ENCODE measurements around the gene APBB2.
"Not testable (repeated sequence)": the region's sequence is repeated elsewhere in the genome, so short reads cannot be mapped to it uniquely, and the experiment has no call there.

Gene APBB2

GRCh38 chr4:41158274-41158673 lies 56.1 kb downstream of the APBB2 start:
- DNase-seq (ENCODE audit: low read depth, low spot score): no peak

DNA sequence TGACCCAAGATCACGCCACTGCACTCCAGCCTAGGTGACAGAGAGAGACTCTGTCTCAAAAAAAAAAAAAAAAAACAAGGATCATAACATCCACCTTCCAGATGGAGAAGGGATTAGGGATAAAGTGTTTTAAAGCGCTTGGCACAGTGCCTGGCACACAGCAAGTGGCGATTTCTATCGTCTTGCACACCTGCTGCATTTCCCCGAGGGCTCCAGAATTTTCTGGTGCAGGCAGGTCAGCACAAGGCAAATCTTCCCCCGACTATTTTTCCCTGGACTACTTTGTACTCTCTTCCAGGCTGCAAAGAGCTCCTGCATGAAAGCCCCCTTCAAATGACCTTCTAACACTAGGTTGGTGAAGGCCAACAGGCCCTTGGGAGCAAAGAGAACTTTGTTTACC lies 57.3 kb downstream of the APBB2 start:
- no peak for DNase-seq (ENCODE audit: low read depth, low spot score)

DNA sequence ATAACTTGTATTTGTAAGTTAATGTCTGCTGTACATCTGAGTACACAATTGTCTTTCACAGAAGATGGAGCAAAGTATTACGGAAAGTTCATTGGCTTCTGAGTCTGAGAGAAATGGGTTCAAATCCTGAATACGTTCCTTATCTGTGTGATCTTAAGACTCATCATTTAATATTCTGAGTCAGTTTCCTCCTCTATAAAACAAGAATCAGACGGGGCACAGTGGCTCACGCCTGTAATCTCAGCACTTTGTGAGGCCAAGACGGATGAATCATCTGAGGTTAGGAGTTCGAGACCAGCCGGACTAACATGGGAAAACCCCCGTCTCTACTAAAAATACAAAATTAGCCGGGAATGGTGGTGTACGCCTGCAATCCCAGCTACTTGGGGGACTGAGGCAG lies 57.8 kb downstream of the APBB2 start:
- DNase-seq (ENCODE audit: low read depth, low spot score): no peak

DNA sequence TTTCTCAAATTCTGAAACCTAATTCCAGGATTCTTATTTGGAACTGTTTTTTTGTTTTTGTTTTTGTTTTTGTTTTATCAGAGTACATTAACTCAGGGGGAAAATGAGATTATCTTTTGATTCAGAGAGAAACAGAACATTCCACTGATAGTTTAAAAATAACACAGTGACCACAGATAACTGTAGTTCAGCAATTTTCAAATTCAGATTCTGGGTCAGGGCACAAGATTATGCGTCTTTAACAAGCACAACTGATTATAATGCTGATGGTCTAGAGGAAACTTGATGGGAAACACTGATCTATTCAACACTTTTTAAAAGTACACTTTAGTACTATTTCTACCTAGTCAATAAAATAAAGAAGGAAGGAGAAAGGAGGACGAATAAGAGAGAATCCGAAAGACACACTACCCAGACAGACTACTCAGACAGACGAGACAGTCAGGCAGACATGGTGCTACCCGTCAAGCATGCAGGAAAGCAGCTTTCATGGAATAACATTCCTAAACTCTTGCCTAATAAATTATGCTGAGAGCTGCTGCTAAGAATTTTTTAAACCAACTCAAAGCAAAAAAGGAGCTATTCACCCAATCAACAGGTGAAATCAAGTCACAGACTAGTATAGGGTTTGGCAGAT lies 59.0 kb downstream of the APBB2 start:
- DNase-seq (ENCODE audit: low read depth, low spot score): no peak

- no peak for DNase-seq (ENCODE audit: low read depth, low spot score)
Observed at GRCh38 chr4:41154814-41155177, 59.5 kb downstream of the APBB2 start.

GRCh38 chr4:41154010-41154813 lies 60.1 kb downstream of the APBB2 start:
- DNase-seq (ENCODE audit: low read depth, low spot score): no peak

DNA sequence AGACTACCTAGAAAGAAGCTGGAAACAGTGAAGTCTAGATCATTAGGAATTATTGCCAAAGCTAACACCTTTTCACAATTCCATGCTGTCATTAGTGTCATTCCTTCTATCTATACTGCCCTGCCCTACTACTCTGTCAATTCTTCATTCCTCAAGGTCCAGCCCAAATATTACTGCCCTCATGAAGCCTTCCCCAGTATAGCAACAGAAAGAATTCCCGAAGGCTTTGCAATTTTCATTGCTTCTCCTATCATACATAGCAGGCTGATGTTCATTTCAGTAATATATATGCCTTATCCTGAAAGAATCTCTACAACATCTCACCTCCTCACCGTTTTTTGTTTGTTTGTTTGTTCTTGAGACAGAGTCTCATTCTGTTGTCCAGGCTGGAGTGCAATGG lies 63.9 kb downstream of the APBB2 start:
- DNase-seq (ENCODE audit: low read depth, low spot score): no peak

DNA sequence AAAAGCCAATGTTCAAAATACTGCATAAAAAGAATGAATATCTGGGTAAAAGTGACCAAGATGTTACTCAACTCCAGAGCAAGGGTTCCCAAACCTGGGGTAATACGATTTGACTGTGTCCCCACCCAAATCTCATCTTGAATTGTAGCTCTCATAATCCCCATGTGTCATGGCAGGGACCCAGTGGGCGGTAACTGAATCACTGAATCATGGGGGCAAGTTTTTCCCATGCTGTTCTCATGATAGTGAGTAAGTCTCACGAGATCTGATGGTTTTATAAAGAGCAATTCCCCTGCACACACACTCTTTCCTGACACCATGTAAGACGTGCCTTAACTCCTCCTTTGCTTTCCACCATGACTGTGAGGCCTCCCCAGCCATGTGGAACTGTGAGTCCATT lies 64.8 kb downstream of the APBB2 start:
- not testable (repeated sequence) for DNase-seq (ENCODE audit: low read depth, low spot score)

DNA sequence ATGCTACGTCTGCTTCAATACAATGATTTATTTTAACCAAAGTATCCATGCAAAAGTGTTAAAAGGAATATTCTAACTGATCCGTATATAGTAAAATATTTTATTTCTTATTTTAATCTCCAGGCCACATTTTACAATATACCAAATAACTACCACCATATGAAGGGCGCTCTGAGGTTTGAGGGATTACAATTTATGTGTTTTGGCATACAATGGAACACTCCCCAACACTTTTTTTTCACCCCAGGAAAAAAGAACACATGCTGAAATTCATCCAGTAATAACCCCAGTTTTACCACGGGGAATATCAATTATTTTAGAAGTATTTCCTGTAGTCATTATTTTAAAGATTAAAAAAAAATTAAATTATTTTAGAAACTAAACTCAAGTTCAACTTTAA lies 65.4 kb downstream of the APBB2 start:
- no peak for DNase-seq (ENCODE audit: low read depth, low spot score)

DNA sequence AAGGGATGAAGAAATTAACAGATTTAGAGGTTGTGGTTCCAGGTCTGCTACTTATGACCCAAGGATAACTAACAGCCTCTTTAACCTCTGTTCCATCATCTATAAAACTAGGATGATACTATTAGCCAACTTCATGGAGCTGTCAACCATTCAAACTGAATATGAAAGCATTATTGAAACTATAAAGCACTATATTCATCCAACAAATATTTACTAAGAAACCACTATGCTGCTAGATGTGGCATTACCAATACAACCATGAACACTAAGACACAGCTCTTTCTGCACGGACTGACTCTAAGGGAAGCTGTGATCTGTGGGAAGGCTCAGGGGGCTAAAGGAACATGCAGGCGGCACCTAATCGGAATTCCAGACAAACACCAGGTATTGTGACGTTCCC lies 66.0 kb downstream of the APBB2 start:
- no peak for DNase-seq (ENCODE audit: low read depth, low spot score)

GRCh38 chr4:41147570-41147969 lies 66.8 kb downstream of the APBB2 start:
- DNase-seq (ENCODE audit: low read depth, low spot score): not testable (repeated sequence)

- DNase-seq (ENCODE audit: low read depth, low spot score): no peak
Observed at GRCh38 chr4:41146716-41147506, 67.4 kb downstream of the APBB2 start.

- DNase-seq (ENCODE audit: low read depth, low spot score): no peak
Observed at GRCh38 chr4:41146196-41146595, 68.1 kb downstream of the APBB2 start.

DNA sequence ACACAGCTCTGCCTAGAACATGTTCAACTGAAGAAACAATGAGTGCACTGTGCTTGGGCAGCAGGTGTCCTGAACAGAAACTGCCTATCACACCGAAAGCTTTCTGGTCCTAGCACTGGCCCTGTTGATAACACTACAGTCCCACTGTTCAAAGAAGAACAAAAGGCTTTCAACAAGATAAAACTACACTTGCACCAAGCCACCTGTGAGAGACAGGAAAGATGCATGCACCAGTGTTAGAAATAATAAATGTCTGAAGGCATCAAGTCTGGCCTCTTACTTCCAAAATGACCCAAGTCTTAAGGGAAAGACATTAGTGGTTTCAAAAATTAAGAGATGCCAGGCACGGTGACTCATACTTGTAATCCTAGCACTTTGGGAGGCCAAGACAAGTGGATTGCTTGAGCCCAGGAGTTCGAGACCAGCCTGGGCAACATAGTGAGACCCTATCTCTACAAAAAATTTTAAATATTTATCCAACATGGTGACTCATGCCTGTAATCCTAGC lies 68.7 kb downstream of the APBB2 start:
- DNase-seq (ENCODE audit: low read depth, low spot score): no peak

- DNase-seq (ENCODE audit: low read depth, low spot score): no peak
Observed at GRCh38 chr4:41144812-41145211, 69.5 kb downstream of the APBB2 start.

GRCh38 chr4:41144040-41144379 lies 70.3 kb downstream of the APBB2 start:
- no peak for DNase-seq (ENCODE audit: low read depth, low spot score)

GRCh38 chr4:41143311-41144039 lies 70.9 kb downstream of the APBB2 start:
- DNase-seq (ENCODE audit: low read depth, low spot score): no peak

DNA sequence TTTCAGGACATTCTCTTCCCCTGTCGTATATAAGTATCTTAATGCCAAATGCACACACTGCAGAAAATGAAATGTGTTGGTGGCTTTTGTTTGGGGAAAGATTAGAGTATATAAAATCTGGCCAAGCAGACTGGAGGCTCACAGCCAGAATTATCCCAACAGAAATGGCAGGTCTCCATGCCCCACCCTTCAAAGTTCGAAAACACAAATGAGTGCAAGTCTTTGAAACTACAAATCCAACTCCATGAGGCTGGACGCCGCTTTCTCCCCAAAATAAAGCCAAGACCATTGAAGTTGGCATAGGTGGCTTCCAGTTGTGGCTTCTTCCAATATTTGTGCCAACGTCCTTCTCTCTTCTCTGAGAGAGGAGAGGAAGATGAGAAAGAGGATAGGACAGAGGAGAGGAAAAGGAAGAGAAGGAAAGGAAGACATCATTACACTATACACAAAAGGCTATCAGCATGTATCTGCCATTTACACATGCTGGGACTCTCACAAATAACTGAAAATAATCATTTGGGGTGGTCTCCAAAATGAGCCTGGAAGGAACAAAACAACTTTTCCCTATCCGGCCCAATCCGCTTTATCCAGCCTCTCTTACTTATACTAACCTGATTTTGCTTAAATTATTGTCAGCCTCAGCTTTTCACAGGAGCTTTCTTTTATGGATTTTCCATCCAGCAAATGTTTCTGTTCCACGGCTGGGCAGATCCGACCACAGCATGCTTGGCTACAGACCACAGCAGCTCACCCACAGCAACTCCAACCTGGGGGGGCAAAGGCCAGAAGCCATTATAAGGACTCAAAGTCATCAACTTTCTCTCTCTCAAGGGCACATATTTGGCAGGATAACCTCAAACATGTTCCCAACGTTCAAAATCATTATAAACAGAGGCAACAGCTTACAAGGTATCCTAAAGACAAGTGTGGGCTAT lies 71.7 kb downstream of the APBB2 start:
- no peak for DNase-seq (ENCODE audit: low read depth, low spot score)

- no peak for DNase-seq (ENCODE audit: low read depth, low spot score)
Observed at GRCh38 chr4:41141900-41142299, 72.4 kb downstream of the APBB2 start.

- no peak for DNase-seq (ENCODE audit: low read depth, low spot score)
Observed at GRCh38 chr4:41140410-41140809, 73.9 kb downstream of the APBB2 start.

DNA sequence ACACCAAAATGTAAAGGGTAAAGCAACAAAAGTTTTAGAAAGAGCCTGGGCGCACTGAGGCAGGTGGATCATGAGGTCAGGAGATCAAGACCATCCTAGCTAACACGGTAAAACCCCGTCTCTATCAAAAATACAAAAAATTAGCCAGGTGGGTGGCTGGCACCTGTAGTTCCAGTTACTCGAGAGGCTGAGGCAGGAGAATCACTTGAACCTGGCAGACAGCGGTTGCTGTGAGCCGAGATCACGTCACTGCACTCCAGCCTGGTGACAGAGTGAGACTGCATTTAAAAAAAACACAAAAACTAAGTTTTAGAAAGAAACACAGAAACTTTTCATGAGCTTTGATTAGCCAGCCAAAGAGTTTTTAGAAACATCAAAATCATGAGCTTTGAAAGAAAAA lies 76.5 kb downstream of the APBB2 start:
- no peak for DNase-seq (ENCODE audit: low read depth, low spot score)
